Measurements from ENCODE around the gene RAB44.

Gene RAB44

GRCh38 chr6:36751091-36751490 is 53.5 kb downstream of the RAB44 start:
- DNase-seq (ENCODE audit: low read depth in 2 of 2), result peak in 1 of 2 donors; percentile 16
- TF ChIP-seq CTCF (IDR thresholded peaks at IDR 0.05; ENCODE audit: low read depth, low read length), result no peak

GRCh38 chr6:36751833-36752186 is 54.2 kb downstream of the RAB44 start:
- DNase-seq (ENCODE audit: low read depth in 2 of 2), result no peak
- TF ChIP-seq CTCF (IDR thresholded peaks at IDR 0.05; ENCODE audit: low read depth, low read length), result no peak
- no peak overlapping the region for H3K4me3 ChIP-seq (replicated peaks in 1 of 2; ENCODE audit: low read depth in 2 of 2, low read length in 2 of 2)

More at GRCh38 chr6:36751091-36751490, 53.5 kb downstream of the RAB44 start:
- H3K4me3 ChIP-seq (replicated peaks in 1 of 2; ENCODE audit: low read depth in 2 of 2, low read length in 2 of 2), result no peak overlapping the region

GRCh38 chr6:36752187-36752885 is 54.7 kb downstream of the RAB44 start:
- H3K4me3 ChIP-seq (replicated peaks in 1 of 2; ENCODE audit: low read depth in 2 of 2, low read length in 2 of 2), result no peak overlapping the region
- no peak for TF ChIP-seq CTCF (IDR thresholded peaks at IDR 0.05; ENCODE audit: low read depth, low read length)
- no peak for DNase-seq (ENCODE audit: low read depth in 2 of 2)

GRCh38 chr6:36752886-36753506 is 55.4 kb downstream of the RAB44 start:
- TF ChIP-seq CTCF (IDR thresholded peaks at IDR 0.05; ENCODE audit: low read depth, low read length), result no peak
- no peak for DNase-seq (ENCODE audit: low read depth in 2 of 2)
- no peak overlapping the region for H3K4me3 ChIP-seq (replicated peaks in 1 of 2; ENCODE audit: low read depth in 2 of 2, low read length in 2 of 2)

- TF ChIP-seq CTCF (IDR thresholded peaks at IDR 0.05; ENCODE audit: low read depth, low read length), result no peak
- no peak for DNase-seq (ENCODE audit: low read depth in 2 of 2)
Measured at GRCh38 chr6:36753671-36754405, 56.2 kb downstream of the RAB44 start.

GRCh38 chr6:36754582-36755434 is 57.2 kb downstream of the RAB44 start:
- no peak for DNase-seq (ENCODE audit: low read depth in 2 of 2)
- H3K4me3 ChIP-seq (replicated peaks in 1 of 2; ENCODE audit: low read depth in 2 of 2, low read length in 2 of 2), result no peak overlapping the region
- no peak for TF ChIP-seq CTCF (IDR thresholded peaks at IDR 0.05; ENCODE audit: low read depth, low read length)

More at GRCh38 chr6:36753671-36754405, 56.2 kb downstream of the RAB44 start:
- no peak overlapping the region for H3K4me3 ChIP-seq (replicated peaks in 1 of 2; ENCODE audit: low read depth in 2 of 2, low read length in 2 of 2)

Measured in cardiac fibroblast (primary cell).